SHP77 (cell line): ENCODE results near the gene TRPC5OS.

Source experiments
- DNase-seq, 2 experiments: peaks; one replicate each; lab custom pipeline; 2025; lab: John Stamatoyannopoulos, UW

The TRPC5OS gene

GRCh38 chrX:111896148-111896547 lies 20.2 kb downstream of the TRPC5OS start:
- no peak for DNase-seq

DNA sequence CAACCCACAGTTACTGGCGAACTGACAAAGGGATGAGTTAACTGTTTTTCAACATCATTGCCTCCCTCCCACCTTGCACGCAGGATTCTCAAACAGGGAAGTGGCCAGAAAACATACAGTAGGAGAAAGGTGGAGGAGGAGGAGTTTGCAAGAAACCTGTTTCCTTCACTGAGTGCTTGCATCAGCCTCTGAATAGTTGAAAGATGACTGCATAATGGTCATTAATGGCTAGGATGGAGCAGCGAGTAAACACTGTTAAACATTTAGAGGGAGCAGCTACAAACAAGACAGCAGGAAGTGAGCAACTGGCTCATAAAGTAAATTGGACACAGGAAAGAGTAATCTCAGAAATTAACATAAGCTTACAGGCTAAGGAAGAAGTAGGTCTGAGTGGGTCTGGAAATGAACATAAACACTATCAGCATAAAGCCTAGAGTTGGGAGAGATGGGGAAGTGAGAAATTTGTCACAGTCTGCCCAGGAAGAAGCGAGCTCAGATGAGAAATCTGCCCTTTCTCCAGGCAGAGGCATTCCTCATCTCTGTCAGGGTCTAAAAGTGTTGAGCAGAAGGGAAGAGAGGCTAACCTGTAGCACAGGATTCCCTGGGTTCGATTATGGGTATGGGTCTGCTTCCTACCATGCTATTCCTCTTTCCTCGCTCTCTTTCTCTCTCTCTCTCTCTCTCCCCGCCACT lies 38.6 kb downstream of the TRPC5OS start:
- no peak for DNase-seq

DNA sequence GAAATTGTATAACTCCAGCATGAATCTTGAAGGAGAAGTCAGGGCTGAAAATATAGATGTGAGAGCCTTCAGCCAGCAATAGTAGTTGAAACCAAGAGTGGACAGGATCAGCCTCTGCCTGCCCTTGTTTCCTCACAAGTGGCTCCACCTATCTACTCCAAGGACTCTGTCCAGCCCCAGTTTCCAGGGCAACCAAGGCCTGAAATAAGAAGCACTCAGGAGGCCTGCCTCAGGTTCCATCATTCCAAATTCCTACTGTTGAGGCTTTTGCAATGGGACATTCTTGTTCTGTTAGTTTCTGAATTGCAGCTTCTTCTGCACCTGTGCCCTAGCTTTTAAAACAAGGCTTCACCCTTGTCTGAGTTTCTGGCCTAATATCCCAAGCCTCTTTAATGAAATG lies 41.6 kb downstream of the TRPC5OS start:
- DNase-seq = no peak

DNA sequence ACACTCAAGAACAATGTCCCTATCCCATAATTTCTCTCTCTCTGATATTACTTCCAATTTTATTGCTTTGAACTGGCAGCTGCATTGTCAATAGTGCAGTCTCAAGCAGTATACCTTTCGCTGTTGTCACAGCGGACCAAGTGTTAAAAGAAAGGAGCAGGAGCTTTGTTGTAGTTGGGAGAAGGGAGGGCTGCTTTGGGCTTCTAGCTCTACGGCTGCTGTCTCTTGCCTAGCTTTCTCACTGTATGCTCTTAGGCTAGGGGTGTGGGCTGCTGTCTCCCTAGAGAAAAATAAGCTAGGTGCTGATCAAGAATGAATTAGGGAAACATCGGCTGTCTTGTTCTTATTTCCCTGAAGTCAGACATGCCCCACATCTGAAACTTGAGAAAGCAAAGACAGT lies 52.5 kb downstream of the TRPC5OS start:
- DNase-seq = no peak
